IgD-negative memory B cell (primary cell): Measurements from ENCODE around the gene PLGRKT. TPM values are rescaled to one million over a fixed set of nuclear protein-coding genes. Genes with fewer than 3 reads are reported as not detected.
"Not testable (repeated sequence)": the region's sequence is repeated elsewhere in the genome, so short reads cannot be mapped to it uniquely, and the experiment has no call there.

Experiments
- H3K27ac Mint-ChIP-seq, 3 donors: one replicate each; pipeline ENCODE4 v1.8.0; 2020 to 2022; ENCODE audit warnings: mild to moderate bottlenecking in 3 of 3, mixed read lengths in 3 of 3, moderate library complexity in 1 of 3
- H3K27me3 Mint-ChIP-seq: one replicate; pipeline ENCODE4 v1.8.0; 2021; ENCODE audit warnings: mixed read lengths
- H3K36me3 Mint-ChIP-seq: one replicate; pipeline ENCODE4 v1.8.0; 2020; ENCODE audit warnings: mild to moderate bottlenecking, mixed read lengths
- H3K4me1 Mint-ChIP-seq, 3 donors: one replicate each; pipeline ENCODE4 v1.8.0; 2020 to 2022; ENCODE audit warnings: mixed read lengths in 3 of 3, mild to moderate bottlenecking in 1 of 3
- H3K4me3 Mint-ChIP-seq, 4 donors: one replicate each; pipeline ENCODE4 v1.8.0; 2020 to 2022; ENCODE audit warnings: mild to moderate bottlenecking in 4 of 4, mixed read lengths in 4 of 4, moderate library complexity in 3 of 4
- H3K9me3 Mint-ChIP-seq, 3 donors: one replicate each; pipeline ENCODE4 v1.8.0; 2020 to 2021; ENCODE audit warnings: mixed read lengths in 3 of 3, mild to moderate bottlenecking in 1 of 3
- polyA plus RNA-seq: library from polyadenylated mRNA; unstranded; fragments of 300-500 nt; fragmentation: Illumina TruSeq; gene quantifications from one replicate; pipeline ENCODE4 v1.2.3, GENCODE V29; 2021

PLGRKT gene
- polyA plus RNA-seq, 1 donor from 2014 or later, result 28.7 TPM

DNA sequence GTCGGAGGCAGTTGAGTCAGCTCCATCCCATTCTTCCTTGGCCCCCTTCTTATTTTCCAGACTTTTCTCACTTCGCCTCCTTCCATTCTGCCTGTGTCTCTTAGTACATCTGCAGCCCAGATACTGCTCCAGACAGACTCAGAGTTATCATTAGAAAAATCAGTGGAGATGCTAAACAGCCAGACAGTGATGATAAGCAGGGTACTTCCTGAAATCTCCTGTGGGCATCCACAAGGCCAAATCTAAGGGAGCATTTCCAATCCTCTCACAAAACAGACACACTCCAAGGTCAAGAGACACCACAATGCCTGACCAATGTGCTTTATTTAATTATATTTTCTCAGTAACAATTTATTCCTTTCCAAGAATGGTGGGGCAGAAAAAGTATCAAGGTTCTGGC lies 83.5 kb downstream of the PLGRKT start:
- Mint-ChIP-seq H3K4me1 (peaks cover 6 to 12% (median 10%) of the 10 kb centered on the region in 3 donors), H3K4me3 (no peak overlapping the region), H3K27ac (no peak overlapping the region), H3K36me3 (peaks cover 8% of the 10 kb centered on the region), H3K9me3 (peaks cover 0 to 5% (median 2%) of the 10 kb centered on the region in 3 donors), H3K27me3 (no peaks in the 10 kb centered on the region)

DNA sequence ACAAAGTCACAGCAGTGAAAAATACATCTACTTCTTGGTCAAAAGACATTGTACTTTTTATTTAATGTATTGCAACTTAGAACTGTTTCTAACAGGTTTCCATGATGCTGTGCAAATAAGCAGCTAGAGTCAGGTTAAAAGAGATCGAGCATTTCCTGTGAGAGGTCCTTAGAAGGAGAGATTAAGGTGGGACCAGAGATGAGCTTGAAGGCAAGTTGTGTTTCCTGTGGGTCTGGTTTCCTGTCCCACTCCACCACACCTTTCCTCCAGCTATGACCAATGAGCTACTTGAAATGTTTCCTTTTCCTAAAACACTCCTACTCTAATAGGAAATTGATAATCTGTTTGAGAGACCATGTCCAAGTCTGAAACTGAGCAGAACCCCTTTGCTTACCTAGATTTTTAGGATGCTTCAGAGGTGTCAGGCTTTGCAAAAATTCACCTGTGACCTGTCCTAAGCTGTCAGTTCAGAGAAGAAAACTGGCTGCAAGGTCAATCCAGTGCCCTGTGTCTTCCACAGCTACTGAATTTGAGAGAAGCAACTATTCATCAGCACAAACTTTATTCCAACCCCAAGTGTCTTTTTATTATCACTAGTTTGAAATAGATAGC lies 85.0 kb downstream of the PLGRKT start:
- H3K27me3 Mint-ChIP-seq, result peaks cover under 1% of the 10 kb centered on the region
- H3K4me3 Mint-ChIP-seq, result no peak overlapping the region
- H3K9me3 Mint-ChIP-seq, result peaks cover under 1 to 8% (median 6%) of the 10 kb centered on the region in 3 donors
- H3K4me1 Mint-ChIP-seq, result peaks cover 6 to 12% (median 10%) of the 10 kb centered on the region in 3 donors
- H3K36me3 Mint-ChIP-seq, result peaks cover 6% of the 10 kb centered on the region
- no peak overlapping the region for H3K27ac Mint-ChIP-seq

DNA sequence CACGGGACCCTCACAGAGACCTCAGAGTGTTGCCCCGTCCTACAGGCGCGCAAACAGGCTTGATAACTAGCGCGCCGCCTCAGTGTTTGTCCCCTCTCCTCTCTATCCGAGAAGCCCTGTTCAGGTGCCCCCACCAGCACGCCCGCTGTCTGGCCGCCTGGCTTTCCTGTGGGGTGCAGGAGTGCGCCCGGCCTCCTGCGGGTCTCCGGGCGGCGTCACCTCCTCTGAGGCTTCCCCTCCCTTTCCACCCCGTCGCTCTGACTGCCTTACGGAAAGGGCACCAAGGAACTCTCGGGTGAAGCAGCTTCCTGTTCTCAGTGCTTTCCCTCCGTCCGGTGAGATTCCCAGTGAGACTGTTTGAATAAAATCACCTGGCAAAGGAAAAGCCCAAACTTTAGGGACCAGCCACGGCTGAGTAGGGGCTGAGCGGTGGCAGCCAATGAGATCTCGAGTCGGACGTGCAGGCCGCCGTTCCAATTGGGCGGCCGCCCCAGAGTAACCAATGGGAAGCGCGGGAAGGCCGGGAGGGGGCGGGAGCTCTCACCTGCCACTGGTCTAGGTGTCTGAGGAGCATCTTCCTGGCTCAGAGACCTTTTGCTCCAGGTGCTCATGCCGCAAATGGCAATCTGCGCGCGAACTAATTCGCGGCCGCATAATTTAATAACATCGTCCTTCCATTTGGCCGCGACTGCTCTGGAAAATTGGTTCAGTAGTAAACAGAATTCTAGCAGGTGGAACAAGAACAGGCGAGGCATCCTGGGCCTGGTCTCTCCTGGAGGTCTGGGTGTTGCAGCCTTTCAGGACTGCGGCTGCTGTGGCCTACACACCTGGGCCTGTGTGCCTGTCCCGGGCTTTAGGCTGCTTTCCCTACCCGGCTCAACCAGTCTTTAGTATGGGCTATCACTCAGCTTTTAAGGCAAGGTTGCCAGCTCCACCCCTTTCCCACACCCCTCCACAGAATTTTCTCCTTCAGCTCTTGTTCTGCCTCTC lies 98.4 kb downstream of the PLGRKT start, which contains the start of gene RLN1:
Gene RLN1, minus strand, starts transcription at position 885 of the 990 bp plus-strand sequence. Its CDS starts 130 bp downstream, at position 755.
- H3K27me3 Mint-ChIP-seq, H3K9me3 Mint-ChIP-seq, H3K36me3 Mint-ChIP-seq: not testable (repeated sequence)
- Mint-ChIP-seq H3K4me1 (peaks cover 7 to 16% (median 7%) of the 10 kb centered on the region in 3 donors), H3K27ac (peak within 1 kb of the TSS in 2 of 3 donors; percentile 71), H3K4me3 (peak within 1 kb of the TSS; percentile 70 to 88 (median 84))

DNA sequence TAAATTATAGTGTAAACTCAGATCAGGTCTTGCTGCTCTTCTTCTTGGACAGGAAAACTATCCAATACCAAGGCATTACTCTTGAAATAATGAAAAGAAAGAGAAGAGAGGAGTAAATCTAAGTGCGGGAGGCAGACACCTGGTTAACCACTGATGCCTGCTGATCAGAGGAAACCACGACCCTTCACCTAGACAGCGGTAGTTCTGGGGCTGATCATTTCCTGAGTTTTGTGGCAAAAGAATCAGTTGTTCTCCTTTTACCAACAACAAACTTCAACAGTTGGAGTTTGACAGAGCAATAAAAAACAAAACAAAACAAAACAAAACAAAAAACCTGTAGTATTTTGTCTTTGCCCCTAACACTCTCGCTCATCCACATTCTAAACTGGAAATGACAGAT lies 101.0 kb downstream of the PLGRKT start:
- Mint-ChIP-seq H3K4me3 (peak overlapping the region in 3 of 4 donors; percentile 53 to 70 (median 58)), H3K27me3 (no peaks in the 10 kb centered on the region), H3K27ac (peak overlapping the region in 1 of 3 donors; percentile 23), H3K4me1 (peaks cover 7 to 16% (median 7%) of the 10 kb centered on the region in 3 donors), H3K36me3 (peaks cover 5% of the 10 kb centered on the region), H3K9me3 (no peaks in the 10 kb centered on the region)

DNA sequence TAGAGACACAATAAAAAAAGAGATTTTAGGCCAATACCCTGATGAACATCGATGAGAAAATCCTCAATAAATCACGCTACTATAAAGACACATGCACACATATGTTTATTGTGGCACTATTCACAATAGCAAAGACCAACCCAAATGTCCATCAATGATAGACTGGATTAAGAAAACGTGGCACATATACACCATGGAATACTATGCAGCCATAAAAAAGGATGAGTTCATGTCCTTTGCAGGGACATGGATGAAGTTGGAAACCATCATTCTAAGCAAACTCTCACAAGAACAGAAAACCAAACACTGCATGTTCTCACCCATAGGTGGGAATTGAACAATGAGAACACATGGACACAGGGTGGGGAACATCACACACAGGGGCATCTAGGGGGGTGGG lies 106.4 kb downstream of the PLGRKT start:
- H3K4me3 Mint-ChIP-seq, H3K9me3 Mint-ChIP-seq, H3K4me1 Mint-ChIP-seq, H3K27ac Mint-ChIP-seq, H3K27me3 Mint-ChIP-seq: not testable (repeated sequence)
- peaks cover 12% of the 10 kb centered on the region for H3K36me3 Mint-ChIP-seq

DNA sequence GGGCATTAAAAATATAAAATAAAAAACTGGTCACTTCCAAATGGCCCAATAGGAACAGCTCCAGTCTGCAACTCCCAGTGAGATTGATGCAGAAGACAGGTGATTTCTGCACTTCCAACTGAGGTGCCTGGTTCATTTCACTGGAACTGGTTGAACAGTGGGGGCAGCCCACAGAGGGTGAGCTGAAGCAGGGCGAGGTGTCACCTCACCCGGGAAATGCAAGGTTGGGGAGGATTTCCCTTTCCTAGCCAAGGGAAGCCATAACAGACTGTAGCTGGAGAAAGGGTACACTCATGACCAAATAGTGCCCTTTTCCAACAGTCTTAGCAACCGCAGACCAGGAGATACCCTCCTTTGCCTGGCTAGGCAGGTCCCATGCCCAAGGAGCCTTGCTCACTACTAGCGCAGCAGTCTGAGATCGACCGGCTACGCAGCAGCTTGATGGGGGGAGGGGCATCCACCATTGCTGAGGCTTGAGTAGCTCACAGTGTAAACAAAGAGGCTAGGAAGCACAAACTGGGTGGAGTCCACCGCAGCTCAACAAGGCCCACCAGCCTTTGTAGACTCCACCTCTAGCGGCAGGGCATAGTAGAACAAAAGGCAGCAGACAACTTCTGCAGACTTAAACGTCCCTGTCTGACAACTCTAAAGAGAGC lies 110.7 kb downstream of the PLGRKT start:
- no peaks in the 10 kb centered on the region for H3K4me1 Mint-ChIP-seq
- H3K4me3 Mint-ChIP-seq, result no peak overlapping the region
- H3K27ac Mint-ChIP-seq, result no peak overlapping the region

DNA sequence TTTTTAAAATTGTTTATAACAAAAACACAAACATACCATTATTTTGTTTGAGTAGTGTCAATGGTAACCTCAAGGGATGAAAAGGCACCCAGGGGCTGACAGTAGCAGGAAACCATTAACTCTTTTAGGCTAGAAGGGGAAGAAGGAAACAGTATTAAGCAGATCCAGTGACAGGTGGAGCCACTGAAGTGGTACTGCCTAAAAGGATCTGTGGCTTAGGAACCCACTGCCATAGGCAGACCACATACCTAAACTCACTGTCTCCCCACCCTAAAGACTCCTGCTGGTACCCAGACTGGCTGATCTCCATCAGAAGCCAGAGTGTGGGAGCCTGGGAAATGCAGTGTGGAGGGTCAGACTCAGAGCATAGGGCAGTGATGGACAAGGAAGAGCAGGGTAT lies 111.5 kb downstream of the PLGRKT start:
- H3K27ac Mint-ChIP-seq, result no peak overlapping the region
- peaks cover 9% of the 10 kb centered on the region for H3K36me3 Mint-ChIP-seq
- H3K4me3 Mint-ChIP-seq, result no peak overlapping the region

More for the DNA sequence above, 110.7 kb downstream of the PLGRKT start:
- H3K27me3 Mint-ChIP-seq, result no peaks in the 10 kb centered on the region
- peaks cover 0 to 4% (median 0%) of the 10 kb centered on the region in 3 donors for H3K9me3 Mint-ChIP-seq
- H3K36me3 Mint-ChIP-seq, result peaks cover 7% of the 10 kb centered on the region

DNA sequence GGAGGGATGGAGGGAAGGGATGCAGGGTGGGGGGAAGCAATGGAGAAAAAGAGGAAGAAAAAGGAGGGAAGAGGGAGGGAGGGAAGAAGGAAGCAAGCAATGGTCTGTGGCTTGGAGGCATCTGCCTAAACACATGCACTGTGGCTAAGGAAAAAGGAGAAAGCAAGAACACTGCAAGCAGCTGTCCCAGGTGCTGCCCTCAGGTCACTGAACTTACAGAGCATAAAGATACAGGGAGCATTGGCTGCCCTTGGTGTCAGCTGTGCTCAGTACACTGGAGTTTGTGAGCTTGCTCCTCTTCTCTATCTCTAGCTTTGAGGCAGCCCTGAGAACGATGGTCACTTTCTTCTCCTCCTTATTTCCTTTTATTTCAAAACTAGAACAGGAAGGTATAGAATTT lies 116.1 kb downstream of the PLGRKT start:
- not testable (repeated sequence) for H3K4me3 Mint-ChIP-seq, H3K27ac Mint-ChIP-seq, H3K4me1 Mint-ChIP-seq, H3K36me3 Mint-ChIP-seq, H3K27me3 Mint-ChIP-seq, H3K9me3 Mint-ChIP-seq

More for the DNA sequence above, 111.5 kb downstream of the PLGRKT start:
- no peaks in the 10 kb centered on the region for H3K27me3 Mint-ChIP-seq
- H3K4me1 Mint-ChIP-seq, result peaks cover 0 to 2% (median 1%) of the 10 kb centered on the region in 3 donors
- peaks cover 0 to 4% (median 0%) of the 10 kb centered on the region in 3 donors for H3K9me3 Mint-ChIP-seq

DNA sequence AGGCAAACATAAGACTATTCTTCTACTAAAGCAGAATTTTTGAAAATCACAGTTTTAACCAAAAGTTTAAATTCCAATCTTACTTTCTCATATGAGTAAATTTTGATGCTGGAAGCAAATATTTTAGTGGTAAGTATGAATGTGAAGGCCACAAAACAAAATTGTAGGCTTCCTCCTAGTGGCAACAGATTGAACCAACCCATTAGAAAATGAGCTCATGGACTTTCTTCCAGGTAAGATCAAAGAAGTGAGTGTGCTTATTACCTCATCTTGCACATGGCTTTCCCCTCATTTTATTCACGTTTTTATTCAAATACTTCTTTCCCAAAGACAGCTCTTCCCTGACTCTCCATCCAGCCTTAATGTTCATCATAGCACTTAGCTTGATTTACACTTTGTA lies 116.7 kb downstream of the PLGRKT start:
- H3K4me3 Mint-ChIP-seq, result no peak overlapping the region
- no peaks in the 10 kb centered on the region for H3K27me3 Mint-ChIP-seq
- peaks cover 0 to 4% (median 0%) of the 10 kb centered on the region in 3 donors for H3K9me3 Mint-ChIP-seq
- H3K4me1 Mint-ChIP-seq, result peaks cover 0 to 4% (median 1%) of the 10 kb centered on the region in 3 donors
- no peak overlapping the region for H3K27ac Mint-ChIP-seq
- peaks cover 7% of the 10 kb centered on the region for H3K36me3 Mint-ChIP-seq

DNA sequence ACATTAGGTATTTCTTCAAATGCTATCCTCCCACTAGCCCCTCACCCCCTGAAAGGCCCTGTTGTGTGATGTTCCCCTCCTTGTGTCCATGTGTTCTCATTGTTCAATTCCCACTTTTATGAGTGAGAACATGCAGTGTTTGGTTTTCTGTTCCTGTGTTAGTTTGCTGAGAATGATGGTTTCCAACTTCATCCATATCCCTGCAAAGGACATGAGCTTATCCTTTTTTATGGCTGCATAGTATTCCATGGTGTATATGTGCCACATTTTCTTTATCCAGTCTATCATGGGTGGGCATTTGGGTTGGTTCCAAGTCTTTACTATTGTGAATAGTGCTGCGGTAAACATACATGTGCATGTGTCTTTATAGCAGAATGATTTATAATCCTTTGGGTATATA lies 121.3 kb downstream of the PLGRKT start:
- peaks cover 0 to 15% (median 13%) of the 10 kb centered on the region in 3 donors for H3K9me3 Mint-ChIP-seq
- not testable (repeated sequence) for H3K27me3 Mint-ChIP-seq, H3K27ac Mint-ChIP-seq, H3K4me3 Mint-ChIP-seq, H3K36me3 Mint-ChIP-seq, H3K4me1 Mint-ChIP-seq

DNA sequence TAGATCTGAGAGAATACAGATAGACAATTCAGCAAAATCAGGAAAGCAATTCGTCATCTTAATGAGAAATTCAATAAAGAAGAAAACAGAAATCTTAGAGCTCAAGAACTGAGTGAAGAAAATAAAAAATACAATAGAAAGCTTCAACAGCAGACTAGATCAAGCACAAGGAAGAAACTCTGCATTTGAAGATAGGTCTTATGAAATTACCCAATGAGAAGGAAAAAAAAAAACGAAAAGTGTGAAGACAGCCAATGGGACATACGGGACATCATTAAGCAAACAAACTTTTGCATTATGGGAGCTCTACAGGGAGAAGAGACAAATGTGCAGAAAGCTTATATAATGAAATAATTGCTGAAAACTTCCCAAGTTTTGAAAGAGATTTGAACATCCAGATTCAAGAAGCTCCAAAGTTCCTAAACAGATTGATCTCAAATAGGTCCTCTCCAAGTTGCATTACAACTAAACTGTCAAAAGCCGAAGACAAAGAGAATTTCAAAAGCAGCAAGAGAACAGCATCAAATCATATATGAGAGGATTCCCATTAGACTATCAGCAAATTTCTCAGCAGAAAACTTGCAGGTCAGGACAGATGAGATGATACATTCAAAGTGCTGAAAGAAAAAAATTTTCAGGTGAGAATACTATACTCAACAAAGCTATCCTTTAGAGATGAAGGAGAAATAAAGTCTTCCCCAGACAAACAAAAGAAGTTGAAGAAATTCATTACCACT lies 122.4 kb downstream of the PLGRKT start:
- Mint-ChIP-seq H3K9me3 (peaks cover 0 to 15% (median 13%) of the 10 kb centered on the region in 3 donors), H3K27me3 (peaks cover 6% of the 10 kb centered on the region), H3K4me3 (peak overlapping the region in 1 of 4 donors; percentile 39), H3K27ac (no peak overlapping the region), H3K36me3 (peaks cover 7% of the 10 kb centered on the region), H3K4me1 (no peaks in the 10 kb centered on the region)

DNA sequence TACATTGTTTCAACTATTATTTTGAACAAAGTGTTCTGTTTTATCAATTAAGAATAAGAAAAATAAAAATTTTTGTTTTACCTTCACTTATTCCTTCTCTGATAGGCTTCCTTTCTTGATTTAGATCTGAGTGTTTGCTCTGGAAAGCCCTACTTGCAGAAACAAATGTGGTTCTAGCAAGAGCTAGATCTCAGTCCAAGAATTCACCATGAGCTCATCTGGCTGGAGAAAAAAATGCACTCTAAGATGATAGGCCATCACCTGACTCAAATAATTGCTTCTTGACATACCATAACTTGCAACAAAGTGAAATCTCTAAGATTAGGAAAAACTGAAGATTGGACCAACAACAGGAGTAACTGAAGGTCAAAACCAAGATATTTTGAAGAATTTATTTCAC lies 126.9 kb downstream of the PLGRKT start:
- Mint-ChIP-seq H3K27ac (no peak overlapping the region), H3K36me3 (peaks cover 3% of the 10 kb centered on the region), H3K27me3 (peaks cover 6% of the 10 kb centered on the region), H3K4me3 (no peak overlapping the region), H3K9me3 (peaks cover 0 to 13% (median 11%) of the 10 kb centered on the region in 3 donors), H3K4me1 (no peaks in the 10 kb centered on the region)
